ENCODE data around the gene TNRC18.
"Not testable (repeated sequence)": the region's sequence is repeated elsewhere in the genome, so short reads cannot be mapped to it uniquely, and the experiment has no call there.

TNRC18 gene

DNA sequence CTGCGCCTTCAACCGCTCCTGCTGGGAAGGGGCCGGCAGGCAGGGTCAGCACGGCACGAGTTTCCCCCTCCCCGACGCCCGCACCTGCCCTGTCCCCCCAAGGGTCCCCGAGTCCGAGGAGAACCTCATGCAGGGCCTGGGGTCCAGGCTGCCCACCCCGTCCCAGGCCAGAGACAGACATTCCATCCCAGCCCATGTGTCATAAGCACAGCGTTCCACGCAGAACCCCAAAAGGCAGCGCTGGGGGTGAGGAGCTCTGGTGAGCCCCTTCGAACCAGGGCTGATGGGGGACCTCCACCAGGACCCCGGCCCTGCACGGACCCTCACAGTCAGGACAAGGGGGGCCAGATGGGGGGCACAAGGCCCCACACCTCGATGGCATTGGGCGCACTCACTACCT is 49.2 kb downstream of the TNRC18 start:
- Mint-ChIP-seq H3K27me3 (no peaks in the 10 kb centered on the region), H3K4me3 (no peak overlapping the region), H3K27ac (no peak overlapping the region), H3K9me3 (no peaks in the 10 kb centered on the region), H3K4me1 (no peaks in the 10 kb centered on the region), H3K36me3 (ENCODE audit: low read depth) (peaks cover 15% of the 10 kb centered on the region)
- no peak for DNase-seq
- no peak for ATAC-seq

- Mint-ChIP-seq H3K36me3 (ENCODE audit: low read depth) (peaks cover 20% of the 10 kb centered on the region), H3K4me3 (no peak overlapping the region), H3K27me3 (no peaks in the 10 kb centered on the region), H3K27ac (no peak overlapping the region), H3K9me3 (no peaks in the 10 kb centered on the region), H3K4me1 (no peaks in the 10 kb centered on the region)
- ATAC-seq: no peak
- DNase-seq: no peak
Observed at GRCh38 chr7:5373300-5373699, 50.3 kb downstream of the TNRC18 start.

GRCh38 chr7:5370454-5371353 is 52.9 kb downstream of the TNRC18 start:
- no peak for ATAC-seq
- H3K36me3 Mint-ChIP-seq (ENCODE audit: low read depth): peaks cover 24% of the 10 kb centered on the region
- H3K9me3 Mint-ChIP-seq: no peaks in the 10 kb centered on the region

GRCh38 chr7:5367661-5368060 is 56.0 kb downstream of the TNRC18 start:
- ATAC-seq (no peak), DNase-seq (no peak)
- Mint-ChIP-seq H3K9me3 (no peaks in the 10 kb centered on the region), H3K4me3 (no peak overlapping the region), H3K27me3 (no peaks in the 10 kb centered on the region), H3K27ac (no peak overlapping the region), H3K36me3 (ENCODE audit: low read depth) (peaks cover 16% of the 10 kb centered on the region), H3K4me1 (peaks cover 10% of the 10 kb centered on the region)

More at GRCh38 chr7:5370454-5371353, 52.9 kb downstream of the TNRC18 start:
- peaks cover 2% of the 10 kb centered on the region for H3K4me1 Mint-ChIP-seq
- no peaks in the 10 kb centered on the region for H3K27me3 Mint-ChIP-seq
- H3K27ac Mint-ChIP-seq: no peak overlapping the region
- DNase-seq: no peak
- no peak overlapping the region for H3K4me3 Mint-ChIP-seq

DNA sequence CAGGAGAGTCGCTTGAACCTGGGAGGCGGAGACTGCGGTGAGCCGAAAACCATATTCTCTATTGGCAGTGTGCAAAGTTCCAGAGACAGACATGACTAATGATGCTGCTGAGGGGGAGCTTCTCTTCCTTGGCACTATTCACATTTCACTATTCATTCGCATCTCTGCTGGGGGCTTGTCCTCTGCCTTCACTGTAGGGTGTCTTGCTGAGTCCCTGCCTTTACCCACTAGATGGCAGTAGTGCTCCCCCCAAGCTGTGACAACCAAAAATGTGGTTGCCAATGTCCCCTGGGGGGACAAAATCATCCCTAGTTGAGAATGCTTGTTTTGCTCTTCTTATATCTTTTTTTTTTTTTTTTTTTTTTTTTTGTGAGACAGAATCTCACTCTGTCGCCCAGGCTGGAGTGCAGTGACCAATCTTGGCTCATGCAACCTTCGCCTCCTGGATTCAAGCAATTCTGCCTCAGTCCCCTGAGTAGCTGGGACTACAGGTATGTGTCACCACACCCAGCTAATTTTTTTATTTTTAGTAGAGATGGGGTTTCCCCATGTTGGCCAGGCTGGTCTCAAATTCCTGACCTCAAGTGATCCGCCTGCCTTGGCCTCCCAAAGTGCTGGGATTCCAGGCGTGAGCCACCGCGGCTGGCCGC is 57.5 kb downstream of the TNRC18 start:
- DNase-seq (peak; percentile 52), ATAC-seq (peak; percentile 73)
- not testable (repeated sequence) for H3K9me3 Mint-ChIP-seq, H3K27me3 Mint-ChIP-seq, H3K4me3 Mint-ChIP-seq, H3K27ac Mint-ChIP-seq
- peaks cover 10% of the 10 kb centered on the region for H3K4me1 Mint-ChIP-seq
- peaks cover 14% of the 10 kb centered on the region for H3K36me3 Mint-ChIP-seq (ENCODE audit: low read depth)

GRCh38 chr7:5363729-5364128 is 59.9 kb downstream of the TNRC18 start:
- H3K4me1 Mint-ChIP-seq: peaks cover 10% of the 10 kb centered on the region
- ATAC-seq: no peak

DNA sequence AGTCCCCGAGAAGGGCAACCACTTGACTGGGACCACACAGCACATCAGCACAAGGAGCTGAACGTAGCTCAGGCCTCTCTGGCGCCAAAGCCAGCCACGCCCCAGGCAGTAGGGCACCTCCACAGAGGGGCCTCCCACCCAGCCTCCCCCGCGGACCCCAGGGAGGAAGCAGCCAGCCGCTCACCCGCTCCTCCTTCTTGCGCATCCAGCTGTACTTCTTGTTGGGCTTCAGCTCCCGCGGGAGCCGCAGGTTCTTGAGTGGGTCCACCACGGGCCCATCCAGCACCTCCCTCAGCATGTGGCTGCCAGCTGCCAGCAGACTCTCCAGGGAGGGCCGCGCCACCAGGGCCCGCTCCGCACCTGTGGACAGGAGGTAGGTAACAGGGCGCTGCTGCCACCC is 61.2 kb downstream of the TNRC18 start:
- no peak for DNase-seq
- ATAC-seq: no peak
- H3K27me3 Mint-ChIP-seq: no peaks in the 10 kb centered on the region
- H3K4me3 Mint-ChIP-seq: no peak overlapping the region
- H3K9me3 Mint-ChIP-seq: no peaks in the 10 kb centered on the region
- peaks cover 10% of the 10 kb centered on the region for H3K4me1 Mint-ChIP-seq
- H3K27ac Mint-ChIP-seq: no peak overlapping the region
- H3K36me3 Mint-ChIP-seq (ENCODE audit: low read depth): peaks cover 27% of the 10 kb centered on the region

More at GRCh38 chr7:5363729-5364128, 59.9 kb downstream of the TNRC18 start:
- no peak overlapping the region for H3K4me3 Mint-ChIP-seq
- no peaks in the 10 kb centered on the region for H3K9me3 Mint-ChIP-seq
- no peaks in the 10 kb centered on the region for H3K27me3 Mint-ChIP-seq
- H3K27ac Mint-ChIP-seq: no peak overlapping the region
- no peak for DNase-seq
- peaks cover 19% of the 10 kb centered on the region for H3K36me3 Mint-ChIP-seq (ENCODE audit: low read depth)

DNA sequence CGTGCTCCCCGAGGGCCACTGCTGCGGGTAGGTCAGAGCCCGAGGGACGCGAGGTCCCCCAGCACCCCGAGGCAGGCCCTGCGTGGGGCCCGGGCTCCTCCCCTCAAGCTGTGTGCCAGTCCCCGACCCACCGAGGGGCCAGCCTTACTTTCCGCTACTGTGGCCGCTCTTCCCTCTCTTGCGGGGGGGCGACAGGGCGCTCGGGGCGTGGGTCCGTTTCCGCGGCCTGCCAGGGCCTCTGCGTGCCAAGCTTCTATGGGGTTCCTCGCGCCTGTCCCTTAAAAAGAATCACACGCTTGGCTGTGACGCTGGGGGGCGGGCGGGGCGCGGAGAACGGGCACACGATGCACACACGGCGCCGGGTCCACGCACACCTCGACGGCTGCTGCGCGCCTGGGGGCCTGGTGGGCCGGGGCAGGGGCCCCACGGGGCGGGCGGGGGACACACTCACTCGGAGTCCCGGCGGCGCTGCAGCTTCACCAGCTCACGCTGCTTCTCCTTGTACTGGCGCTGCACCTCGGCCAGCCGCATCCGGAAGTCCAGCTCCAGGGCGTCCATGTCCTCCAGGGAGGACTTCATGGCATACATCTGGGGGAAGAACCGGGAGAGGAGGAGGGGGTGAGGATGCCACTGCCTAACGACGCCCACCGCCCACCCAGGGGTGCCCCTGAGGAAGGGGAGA is 62.0 kb downstream of the TNRC18 start:
- no peak overlapping the region for H3K27ac Mint-ChIP-seq
- no peak for ATAC-seq

GRCh38 chr7:5360971-5361370 is 62.7 kb downstream of the TNRC18 start:
- H3K4me1 Mint-ChIP-seq: peaks cover 10% of the 10 kb centered on the region
- H3K27ac Mint-ChIP-seq: no peak overlapping the region
- DNase-seq (no peak), ATAC-seq (no peak)
- H3K27me3 Mint-ChIP-seq: no peaks in the 10 kb centered on the region
- H3K9me3 Mint-ChIP-seq: no peaks in the 10 kb centered on the region
- H3K36me3 Mint-ChIP-seq (ENCODE audit: low read depth): peaks cover 31% of the 10 kb centered on the region
- no peak overlapping the region for H3K4me3 Mint-ChIP-seq

More for the DNA sequence above, 62.0 kb downstream of the TNRC18 start:
- Mint-ChIP-seq H3K9me3 (no peaks in the 10 kb centered on the region), H3K4me1 (peaks cover 10% of the 10 kb centered on the region), H3K27me3 (no peaks in the 10 kb centered on the region), H3K4me3 (no peak overlapping the region), H3K36me3 (ENCODE audit: low read depth) (peaks cover 28% of the 10 kb centered on the region)
- DNase-seq: no peak

GRCh38 chr7:5360451-5360850 is 63.2 kb downstream of the TNRC18 start:
- Mint-ChIP-seq H3K36me3 (ENCODE audit: low read depth) (peaks cover 30% of the 10 kb centered on the region), H3K27ac (no peak overlapping the region), H3K4me3 (no peak overlapping the region), H3K27me3 (no peaks in the 10 kb centered on the region), H3K9me3 (no peaks in the 10 kb centered on the region), H3K4me1 (peaks cover 8% of the 10 kb centered on the region)
- no peak for ATAC-seq
- no peak for DNase-seq

DNA sequence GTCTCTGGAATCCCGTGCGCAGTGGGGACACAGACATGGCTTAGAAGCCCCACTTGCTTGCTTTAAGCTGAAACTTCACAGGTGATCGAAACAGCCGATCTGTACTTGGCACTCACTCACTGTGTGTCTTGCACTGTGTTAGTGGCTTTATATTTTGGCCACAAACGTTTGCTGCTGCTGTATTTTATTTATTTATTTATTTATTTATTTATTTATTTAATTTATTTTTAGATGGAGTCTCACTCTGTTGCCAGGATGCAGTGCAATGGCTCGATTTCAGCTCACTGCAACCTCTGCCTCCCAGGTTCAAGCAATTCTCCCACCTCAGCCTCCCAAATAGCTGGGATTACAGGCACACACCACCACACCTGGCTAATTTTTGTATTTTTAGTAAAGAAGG is 63.6 kb downstream of the TNRC18 start:
- H3K9me3 Mint-ChIP-seq, H3K27me3 Mint-ChIP-seq, H3K27ac Mint-ChIP-seq, DNase-seq, ATAC-seq, H3K4me3 Mint-ChIP-seq: not testable (repeated sequence)
- Mint-ChIP-seq H3K4me1 (peaks cover 12% of the 10 kb centered on the region), H3K36me3 (ENCODE audit: low read depth) (peaks cover 31% of the 10 kb centered on the region)

DNA sequence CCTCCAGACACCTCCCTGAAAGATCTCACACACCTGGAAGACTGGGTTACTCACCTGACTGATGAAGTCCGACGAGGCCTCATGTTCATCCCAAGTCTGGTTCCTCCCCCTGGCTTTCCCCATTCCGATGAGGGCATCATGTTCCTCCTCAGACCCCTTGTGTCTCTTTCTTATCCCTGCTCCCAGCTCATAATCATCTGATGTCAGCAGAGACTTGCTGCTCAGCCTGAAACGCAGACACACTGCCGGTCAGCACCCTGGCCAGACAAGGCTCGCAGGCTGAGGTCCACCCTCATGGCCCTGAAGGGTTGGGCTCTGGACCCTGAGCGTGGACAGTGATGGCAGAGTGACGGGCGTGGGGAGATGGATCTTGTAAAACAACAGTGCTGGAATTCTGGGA is 64.3 kb downstream of the TNRC18 start:
- no peaks in the 10 kb centered on the region for H3K9me3 Mint-ChIP-seq
- H3K36me3 Mint-ChIP-seq (ENCODE audit: low read depth): peaks cover 35% of the 10 kb centered on the region
- H3K27ac Mint-ChIP-seq: no peak overlapping the region
- peaks cover 19% of the 10 kb centered on the region for H3K4me1 Mint-ChIP-seq
- no peaks in the 10 kb centered on the region for H3K27me3 Mint-ChIP-seq
- no peak for ATAC-seq
- H3K4me3 Mint-ChIP-seq: no peak overlapping the region
- no peak for DNase-seq

GRCh38 chr7:5357951-5358350 is 65.7 kb downstream of the TNRC18 start:
- H3K4me3 Mint-ChIP-seq: no peak overlapping the region
- DNase-seq (no peak), ATAC-seq (no peak)
- no peaks in the 10 kb centered on the region for H3K27me3 Mint-ChIP-seq
- no peak overlapping the region for H3K27ac Mint-ChIP-seq
- H3K36me3 Mint-ChIP-seq (ENCODE audit: low read depth): peaks cover 38% of the 10 kb centered on the region
- no peaks in the 10 kb centered on the region for H3K9me3 Mint-ChIP-seq
- H3K4me1 Mint-ChIP-seq: peaks cover 13% of the 10 kb centered on the region

DNA sequence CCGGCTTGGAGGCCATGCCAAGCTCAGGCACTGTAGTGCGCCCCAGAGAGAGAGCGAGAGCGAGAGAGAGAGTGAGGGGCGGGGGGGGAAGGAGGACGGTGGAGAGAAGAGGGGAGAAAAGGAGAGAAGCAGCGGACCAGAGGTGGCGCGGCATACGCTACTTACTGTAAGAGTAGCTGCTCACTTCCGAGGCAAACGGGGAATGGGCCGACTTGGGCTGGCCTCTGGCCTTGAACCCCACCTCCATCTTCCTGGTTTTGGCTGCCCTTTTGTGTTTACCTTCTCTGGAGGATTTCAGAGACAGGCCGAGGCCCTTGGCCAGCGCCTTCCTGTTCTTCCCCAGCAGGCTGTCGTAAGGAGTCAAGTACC is 66.9 kb downstream of the TNRC18 start:
- ATAC-seq (no peak), DNase-seq (no peak)
- H3K4me1 Mint-ChIP-seq: peaks cover 13% of the 10 kb centered on the region
- peaks cover 40% of the 10 kb centered on the region for H3K36me3 Mint-ChIP-seq (ENCODE audit: low read depth)
- H3K27ac Mint-ChIP-seq: no peak overlapping the region
- H3K9me3 Mint-ChIP-seq: no peaks in the 10 kb centered on the region
- H3K27me3 Mint-ChIP-seq: no peaks in the 10 kb centered on the region
- H3K4me3 Mint-ChIP-seq: no peak overlapping the region
